UCSD-AML1 (cell line): Measurements from ENCODE around the gene DAB2.
A peak's percentile ranks its signal among the peaks of the same experiment; 100 is the strongest.
"Not testable (repeated sequence)": the region's sequence is repeated elsewhere in the genome, so short reads cannot be mapped to it uniquely, and the experiment has no call there.

Experiments
- DNase-seq: peaks from one replicate; lab custom pipeline; 2025; ENCODE audit not compliant: unreplicated experiment; lab: John Stamatoyannopoulos, UW

DAB2 gene

DNA sequence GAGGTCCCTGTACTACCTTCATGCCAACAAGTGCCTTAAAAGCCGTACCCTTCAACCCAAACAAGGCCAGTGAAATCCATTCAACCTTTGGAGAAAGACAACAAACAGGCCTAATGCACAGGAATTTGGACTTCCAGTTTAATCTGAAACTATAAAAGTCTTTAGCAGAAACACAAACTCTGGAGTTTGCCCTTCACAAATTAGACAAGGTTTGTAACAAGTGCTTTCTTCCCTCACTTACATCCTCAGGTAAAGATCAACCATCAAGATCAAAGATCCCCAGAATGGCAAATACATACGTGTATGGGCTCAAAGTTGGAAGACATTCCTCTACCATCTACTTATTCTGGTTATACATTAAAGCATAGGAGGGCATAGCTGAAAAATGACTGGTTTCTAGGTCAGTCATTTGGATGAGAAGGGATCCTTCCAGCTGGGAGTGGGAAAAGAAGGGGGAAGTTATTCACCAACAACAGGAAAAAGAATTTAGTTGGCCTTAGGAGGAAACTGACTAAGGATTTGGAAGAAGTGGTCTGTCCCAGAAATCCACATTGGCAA, 2.0 kb downstream of the DAB2 start:
- DNase-seq: no peak

GRCh38 chr5:39422036-39422606, 2.7 kb downstream of the DAB2 start:
- DNase-seq: no peak

GRCh38 chr5:39420482-39421145, 4.2 kb downstream of the DAB2 start:
- peak; percentile 51 for DNase-seq

- no peak for DNase-seq
Observed at GRCh38 chr5:39419796-39420195, 5.0 kb downstream of the DAB2 start.

- no peak for DNase-seq
Observed at GRCh38 chr5:39417979-39418378, 6.8 kb downstream of the DAB2 start.

DNA sequence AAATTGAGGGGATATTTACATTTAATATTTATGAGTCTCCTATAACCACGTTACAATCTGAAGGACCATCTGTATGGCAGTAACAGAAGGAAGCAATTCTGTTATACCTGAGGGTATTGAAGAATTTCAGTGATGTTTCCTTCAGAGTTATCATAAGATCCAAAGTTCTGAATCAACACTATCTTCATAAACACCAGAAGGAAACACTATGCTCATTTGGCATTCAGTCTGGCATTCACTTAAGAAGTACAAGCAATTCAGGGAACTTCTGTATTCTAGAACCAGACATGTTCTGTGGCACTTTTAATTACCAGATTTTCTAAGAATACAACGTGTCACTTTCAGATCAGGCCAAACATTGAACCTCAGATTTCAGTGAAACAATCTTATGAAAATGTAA, 9.6 kb downstream of the DAB2 start:
- DNase-seq: no peak

GRCh38 chr5:39414426-39414825, 10.4 kb downstream of the DAB2 start:
- no peak for DNase-seq

DNA sequence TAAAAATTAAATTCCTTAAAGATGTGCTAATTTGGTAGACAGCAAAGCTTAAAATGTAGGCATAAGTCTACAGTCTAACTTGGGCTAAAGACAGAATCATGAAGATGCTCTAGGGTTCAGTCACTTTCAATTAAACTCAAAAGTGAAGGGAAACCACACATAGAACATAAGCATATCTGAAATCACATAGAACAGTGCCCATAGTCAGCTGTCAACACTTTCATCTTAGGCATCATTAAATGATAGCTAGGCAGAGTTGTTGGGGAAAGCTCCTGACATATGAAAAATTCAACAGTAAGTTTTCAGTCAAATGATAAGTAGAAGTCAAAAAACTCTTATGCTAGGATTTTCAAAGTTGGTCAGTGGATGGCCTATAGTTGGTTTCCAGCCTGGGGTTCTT, 11.0 kb downstream of the DAB2 start:
- no peak for DNase-seq

GRCh38 chr5:39412721-39413394, 11.9 kb downstream of the DAB2 start:
- DNase-seq: no peak

GRCh38 chr5:39411985-39412384, 12.8 kb downstream of the DAB2 start:
- no peak for DNase-seq

- DNase-seq: no peak
Observed at GRCh38 chr5:39411061-39411460, 13.7 kb downstream of the DAB2 start.

GRCh38 chr5:39409033-39409432, 15.7 kb downstream of the DAB2 start:
- no peak for DNase-seq

- no peak for DNase-seq
Observed at GRCh38 chr5:39405083-39405843, 19.5 kb downstream of the DAB2 start.

GRCh38 chr5:39403761-39404160, 21.0 kb downstream of the DAB2 start:
- not testable (repeated sequence) for DNase-seq

- DNase-seq: not testable (repeated sequence)
Observed at GRCh38 chr5:39402140-39402539, 22.6 kb downstream of the DAB2 start.

DNA sequence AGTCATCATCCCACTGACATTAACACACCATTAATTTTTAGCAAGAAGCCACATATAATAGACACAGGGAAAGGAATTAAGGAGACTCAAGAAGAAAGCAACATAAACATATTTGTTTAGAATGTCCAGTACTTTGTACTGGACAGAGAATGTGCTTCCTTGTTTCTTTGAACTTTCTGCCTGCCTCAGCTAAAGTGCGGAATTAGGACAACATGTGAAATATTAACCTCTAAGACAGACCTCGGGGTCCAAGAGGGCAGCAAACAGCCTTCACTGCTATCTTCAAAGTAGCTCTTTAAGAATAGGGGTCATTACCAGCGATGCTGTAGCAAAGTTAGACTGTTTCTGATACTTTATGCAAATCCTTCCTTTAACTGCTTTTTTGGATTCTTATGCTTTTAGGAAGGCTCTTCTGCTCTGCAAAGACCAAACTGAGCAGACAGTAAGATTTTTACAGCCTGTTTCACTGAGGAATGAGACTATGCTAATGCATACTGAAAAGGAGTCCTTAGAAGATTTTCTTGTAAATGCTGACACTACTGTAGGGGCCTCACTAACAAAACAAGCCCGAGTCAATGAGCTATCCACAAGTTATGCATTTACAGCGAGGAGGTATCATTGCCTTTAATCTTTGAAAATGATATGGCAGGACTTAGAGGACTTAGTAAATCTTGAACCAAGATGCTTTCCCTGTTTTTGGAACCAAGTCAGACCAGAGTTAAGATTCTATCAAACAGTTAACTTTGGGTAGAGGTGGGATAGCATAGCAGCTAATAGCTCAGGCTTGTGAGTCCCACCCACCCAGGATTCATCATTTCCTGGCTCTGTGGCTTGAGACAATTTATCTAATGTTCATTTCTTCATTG, 23.8 kb downstream of the DAB2 start:
- DNase-seq: no peak

GRCh38 chr5:39399135-39400036, 25.4 kb downstream of the DAB2 start:
- DNase-seq: no peak

DNA sequence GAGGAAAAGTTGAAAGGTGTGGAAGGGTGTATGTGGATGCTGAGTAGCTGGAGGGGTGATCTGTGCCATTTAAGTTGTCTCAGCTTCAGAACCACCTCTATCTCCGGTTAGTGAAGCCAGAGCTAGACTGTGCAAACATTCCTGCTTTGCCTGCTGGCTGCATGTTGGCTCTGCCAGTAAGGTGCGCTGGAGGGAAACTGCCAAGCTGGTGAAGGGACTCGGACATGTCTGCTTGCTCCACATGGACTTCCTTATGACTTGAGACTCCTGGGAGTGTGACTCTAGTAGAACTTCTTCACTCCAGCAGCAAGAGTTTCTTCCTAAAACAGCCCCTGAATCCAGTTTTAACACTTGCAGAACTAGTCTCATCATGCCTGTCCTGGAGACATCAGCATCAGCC, 27.9 kb downstream of the DAB2 start:
- DNase-seq: no peak

- no peak for DNase-seq
Observed at GRCh38 chr5:39395521-39395920, 29.3 kb downstream of the DAB2 start.

GRCh38 chr5:39394946-39395345, 29.8 kb downstream of the DAB2 start:
- no peak for DNase-seq
